ENCODE data around the gene BAZ2A.
"Not testable (repeated sequence)": the region's sequence is repeated elsewhere in the genome, so short reads cannot be mapped to it uniquely, and the experiment has no call there.

The BAZ2A gene

DNA sequence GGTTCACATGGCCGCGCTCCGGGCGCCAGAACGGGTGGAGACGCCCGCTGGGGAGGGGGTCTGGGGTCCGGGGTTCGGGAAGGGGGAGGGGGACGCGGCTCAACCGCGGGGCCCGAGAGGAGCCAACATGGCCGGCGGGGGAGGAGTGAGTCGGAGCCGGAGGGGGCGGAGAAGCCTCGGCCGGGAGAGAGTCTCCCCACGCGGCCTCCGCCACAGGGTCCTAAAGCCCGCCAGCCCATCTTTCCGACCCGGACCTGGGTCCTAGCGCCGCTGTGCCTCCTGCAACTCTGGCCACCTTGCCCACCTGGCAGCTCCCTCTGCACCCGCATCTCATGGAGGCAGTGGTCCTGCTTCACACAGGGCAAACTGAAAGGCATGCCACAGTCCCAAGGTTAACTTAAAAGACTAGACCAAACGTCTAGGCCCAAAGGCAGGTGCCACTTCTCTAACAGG, at the start of gene BAZ2A:
TSS of gene BAZ2A (minus strand) at position 147 of the 453 bp plus-strand sequence. CDS start 12,796 bp downstream, outside the sequence.
- no peak for DNase-seq

DNA sequence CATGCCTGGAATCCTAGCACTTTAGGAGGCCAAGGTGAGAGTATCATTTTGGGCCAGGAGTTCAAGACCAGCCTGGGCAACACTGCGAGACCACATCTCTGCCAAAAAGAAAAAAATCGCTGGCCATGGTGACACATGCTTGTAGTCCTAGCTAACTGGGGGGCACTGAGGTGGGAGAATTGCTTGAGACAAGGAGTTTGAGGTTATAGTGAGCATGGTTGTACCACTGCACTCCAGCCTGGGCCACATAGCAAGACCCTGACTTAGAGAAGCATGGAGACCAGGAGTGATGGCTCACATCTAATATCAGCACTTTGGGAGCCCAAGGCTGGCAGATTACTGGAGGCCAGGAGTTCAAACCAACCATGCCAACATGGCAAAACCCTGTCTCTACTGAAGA, 48.7 kb upstream of the BAZ2A start:
- no peak for DNase-seq

DNA sequence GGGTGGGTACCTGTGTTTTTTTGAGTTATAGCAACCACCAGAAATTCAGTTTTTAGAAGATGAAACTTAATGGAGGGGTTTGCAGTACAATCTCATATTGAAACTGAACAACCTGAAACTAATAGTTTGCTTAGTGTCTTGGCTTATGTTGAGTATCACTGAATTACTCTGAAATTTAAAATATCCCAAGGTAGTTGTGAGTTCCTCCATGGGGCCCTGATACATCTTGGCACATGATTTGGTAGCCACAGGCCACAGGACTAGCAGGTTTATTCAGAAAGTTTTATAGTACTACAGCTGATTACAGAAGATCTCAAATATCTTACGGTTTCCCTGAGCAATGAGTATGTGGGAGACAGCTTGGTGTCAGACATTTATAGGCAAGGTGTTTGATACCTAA, 47.6 kb upstream of the BAZ2A start:
- no peak for DNase-seq

DNA sequence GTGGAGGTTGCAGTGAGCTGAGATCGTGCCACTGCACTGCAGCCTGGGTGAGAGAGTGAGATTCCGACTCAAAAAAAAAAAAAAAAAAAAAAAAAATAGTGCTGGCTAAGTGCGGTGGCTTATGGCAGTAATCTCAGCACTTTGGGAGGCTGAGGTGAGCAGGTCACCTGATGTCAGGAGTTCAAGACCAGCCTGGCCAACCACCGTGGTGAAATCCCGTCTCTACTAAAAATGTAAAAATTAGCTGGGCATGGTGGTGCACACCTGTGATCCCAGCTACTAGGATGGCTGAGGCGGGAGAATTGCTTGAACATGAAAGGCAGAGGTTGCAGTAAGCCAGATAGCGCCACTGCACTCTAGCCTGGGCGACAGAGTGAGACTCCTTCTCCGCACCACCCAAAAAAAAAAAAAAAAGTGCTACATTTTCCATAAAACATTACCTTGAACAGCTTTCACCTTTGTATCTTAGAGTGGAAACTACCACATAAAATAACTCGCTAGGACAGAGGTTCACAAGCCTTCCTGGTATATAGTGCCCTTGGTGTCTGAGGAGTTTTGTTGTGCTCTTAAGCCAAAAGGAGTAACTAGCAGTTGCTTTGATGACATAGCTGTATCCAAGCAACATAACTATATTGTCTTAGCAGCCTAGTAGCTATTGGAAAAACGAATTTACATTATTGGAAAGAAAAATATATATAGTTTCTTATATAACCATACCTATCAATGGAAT, 46.9 kb upstream of the BAZ2A start:
- no peak for DNase-seq

DNA sequence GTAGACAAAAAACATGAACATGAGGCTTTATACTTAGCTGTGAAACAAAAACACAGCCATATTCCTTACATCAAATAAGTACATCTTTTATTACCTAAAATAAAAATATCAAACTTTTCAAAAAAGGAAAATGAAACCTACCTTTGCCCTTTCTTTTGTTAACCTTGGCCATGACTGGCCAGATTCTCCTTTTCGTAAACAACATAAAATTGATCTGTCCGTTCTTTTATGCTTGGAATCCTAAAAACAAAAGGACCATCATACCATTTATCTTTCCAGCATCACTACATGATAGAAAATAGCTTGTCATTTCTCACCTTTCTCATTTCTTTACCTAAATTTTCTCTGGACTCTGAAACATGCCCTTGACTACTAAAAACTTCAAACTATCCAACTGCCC, 41.5 kb upstream of the BAZ2A start:
- DNase-seq = no peak

DNA sequence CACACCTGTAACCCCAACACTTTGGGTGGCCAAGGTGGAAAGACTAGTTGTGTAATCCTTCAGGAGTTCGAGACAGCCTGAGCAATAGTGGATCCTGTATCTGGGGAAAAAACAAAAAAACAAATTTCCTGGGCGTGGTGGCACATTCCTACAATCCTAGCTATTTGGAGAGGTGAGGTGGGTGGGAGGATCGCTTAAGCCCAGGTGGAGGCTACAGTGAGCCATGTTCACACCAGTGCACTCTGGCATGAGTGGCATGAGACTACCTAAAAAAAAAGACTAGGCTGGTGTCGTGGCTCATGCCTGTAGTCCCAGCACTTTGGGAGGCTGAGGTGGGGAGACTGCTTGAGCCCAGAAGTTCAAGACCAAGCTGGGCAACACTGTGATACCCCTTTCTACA, 40.7 kb upstream of the BAZ2A start:
- DNase-seq = no peak

DNA sequence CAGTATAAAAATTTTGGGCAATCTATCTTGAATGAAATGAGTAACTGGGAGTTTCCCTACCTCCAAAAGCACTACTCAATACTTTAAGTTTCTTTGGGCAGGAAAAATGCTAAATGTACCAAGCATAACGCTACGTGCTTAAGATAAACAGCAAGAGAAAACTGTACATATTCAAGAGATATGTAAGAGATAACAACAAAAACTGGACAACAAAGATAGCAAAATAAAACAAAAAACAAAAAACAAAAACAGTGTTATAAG, 38.0 kb upstream of the BAZ2A start:
- no peak for DNase-seq

DNA sequence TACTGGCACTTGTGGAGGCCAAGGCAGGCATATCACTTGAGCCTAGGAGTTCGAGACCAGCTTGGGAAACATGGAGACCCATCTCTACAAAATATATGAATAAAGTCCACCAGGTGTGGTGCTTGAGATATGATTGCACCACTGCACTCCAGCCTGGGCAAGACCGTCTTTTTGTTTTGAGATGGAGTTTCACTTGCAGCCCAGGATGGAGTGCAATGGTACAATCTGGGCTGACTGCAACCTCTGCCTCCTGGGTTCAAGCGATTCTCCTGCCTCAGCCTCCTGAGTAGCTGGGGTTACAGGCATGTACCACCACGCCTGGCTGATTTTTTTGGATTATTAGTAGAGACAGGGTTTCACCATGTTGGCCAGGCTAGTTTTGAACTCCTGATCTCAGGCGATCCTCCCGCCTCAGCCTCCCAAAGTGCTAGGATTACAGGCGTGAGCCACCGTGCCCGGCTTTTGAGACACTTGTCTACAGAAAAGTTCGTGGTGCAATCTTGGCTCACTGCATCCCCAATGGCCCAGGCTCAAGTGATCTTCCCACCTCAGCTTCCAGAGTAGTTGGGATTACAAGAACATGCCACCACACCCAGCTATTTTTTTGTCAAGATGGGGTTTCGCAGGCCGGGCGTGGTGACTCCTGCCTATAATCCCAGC, 32.0 kb upstream of the BAZ2A start:
- DNase-seq = no peak

DNA sequence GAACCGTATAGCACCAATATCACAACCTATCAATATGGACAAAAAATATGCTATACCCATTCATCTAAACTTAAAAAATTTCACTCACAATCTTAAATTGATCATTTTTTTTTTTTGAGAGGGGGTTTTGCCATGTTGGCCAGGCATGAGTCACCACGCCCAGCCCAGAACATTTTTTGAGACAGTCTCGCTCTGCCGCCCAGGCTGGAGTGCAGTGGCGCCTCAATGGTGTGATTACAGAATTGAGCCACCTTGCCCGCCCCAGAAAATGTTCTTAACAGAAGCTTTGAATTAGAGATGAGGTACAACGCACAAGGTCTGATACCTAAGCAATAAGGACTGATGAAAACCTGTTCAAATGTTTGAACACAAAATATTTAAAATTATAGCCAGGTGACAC, 31.4 kb upstream of the BAZ2A start:
- DNase-seq = no peak

DNA sequence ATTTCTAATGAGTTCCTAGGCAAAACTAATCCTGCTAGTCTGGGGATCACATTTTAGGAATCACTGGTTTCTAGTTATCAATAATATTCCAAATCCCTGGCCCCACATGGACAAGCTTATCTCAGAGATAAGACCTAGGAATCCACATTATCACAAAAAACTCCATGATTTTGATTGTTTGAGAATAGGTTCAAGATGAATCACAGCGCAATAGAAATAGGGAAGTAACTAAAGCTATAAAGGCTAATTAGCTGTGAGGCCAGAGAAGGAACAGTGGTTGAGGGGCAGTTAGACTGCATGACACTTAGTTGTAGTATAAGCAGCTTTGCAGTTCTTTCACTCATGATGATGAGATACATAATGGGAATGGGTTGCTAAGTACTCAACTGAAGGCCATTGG, 28.8 kb upstream of the BAZ2A start:
- DNase-seq = no peak

DNA sequence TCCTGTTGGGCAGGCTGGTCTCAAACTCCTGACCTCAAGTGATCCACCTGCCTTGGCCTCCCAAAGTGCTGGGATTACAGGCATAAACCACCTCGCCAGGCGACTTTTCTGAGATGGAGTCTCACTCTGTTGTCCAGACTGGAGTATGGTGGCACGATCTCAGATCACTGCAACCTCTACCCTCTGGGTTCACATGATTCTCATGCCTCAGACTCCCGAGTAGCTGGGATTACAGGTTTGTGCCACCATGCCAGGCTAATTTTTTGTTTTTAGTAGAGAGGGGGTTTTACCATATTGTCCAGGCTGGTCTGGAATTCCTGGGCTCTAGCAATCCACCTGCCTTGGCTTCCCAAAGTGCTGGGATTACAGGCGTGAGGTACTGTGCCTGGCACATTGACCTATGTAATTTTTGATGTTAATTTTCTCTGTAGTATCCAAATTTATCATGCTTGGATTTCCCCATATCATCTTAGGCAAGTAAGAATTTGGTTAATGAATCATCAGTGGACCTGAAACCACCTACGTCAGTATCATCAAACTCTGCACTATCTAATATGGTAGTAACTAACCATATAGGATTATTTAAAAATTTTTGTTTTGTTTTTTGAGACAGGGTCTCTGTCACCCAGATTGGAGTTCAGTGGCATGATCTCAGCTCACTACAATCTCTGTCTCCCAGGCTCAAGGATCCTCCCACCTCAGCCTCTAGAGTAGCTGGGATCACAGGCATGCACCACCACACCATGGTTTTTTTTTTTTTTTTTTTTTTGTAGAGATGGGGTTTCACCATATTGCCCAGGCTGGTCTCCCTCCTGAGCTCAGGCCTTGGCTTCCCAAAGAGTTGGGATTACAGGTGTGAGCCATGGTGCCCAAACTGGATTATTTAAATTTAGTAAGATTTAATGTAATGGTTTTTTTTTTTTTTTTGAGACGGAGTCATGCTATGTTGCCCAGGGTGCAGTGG, 27.6 kb upstream of the BAZ2A start:
- no peak for DNase-seq

DNA sequence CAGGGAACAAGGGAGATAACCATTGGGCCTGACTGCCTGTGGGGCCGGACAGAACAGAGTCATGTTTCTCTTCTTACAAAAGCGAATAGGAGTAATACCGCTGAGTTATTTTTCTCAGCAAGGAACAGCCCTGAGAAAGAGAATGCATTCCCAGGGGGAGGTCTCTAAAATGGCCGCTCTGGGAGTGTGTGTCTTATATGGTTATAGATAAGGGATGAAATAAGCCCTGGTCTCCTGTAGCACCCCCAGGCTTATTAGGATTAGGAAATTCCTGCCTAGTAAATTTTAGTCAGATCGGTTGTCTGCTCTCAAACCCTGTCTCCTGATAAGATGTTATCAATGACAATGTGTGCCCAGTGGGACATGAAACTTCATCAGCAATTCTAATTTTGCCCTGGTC, 23.7 kb upstream of the BAZ2A start:
- DNase-seq = not testable (repeated sequence)

DNA sequence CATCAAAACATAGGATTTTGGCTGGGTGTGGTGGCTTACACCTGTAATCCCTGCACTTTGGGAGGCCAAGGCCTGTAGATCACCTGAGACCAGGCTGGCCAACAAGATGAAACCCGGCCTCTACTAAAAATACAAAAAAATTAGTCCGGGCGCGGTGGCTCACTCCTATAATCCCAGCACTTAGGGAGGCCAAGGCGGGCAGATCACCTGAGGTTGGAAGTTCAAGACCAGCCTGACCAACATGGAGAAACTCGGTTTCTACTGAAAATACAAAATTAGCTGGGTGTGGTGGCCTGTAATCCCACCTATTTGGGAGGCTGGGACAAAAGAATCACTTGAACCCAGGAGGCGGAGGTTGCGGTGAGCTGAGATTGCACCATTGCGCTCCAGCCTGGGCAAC, 17.9 kb upstream of the BAZ2A start:
- DNase-seq = not testable (repeated sequence)

DNA sequence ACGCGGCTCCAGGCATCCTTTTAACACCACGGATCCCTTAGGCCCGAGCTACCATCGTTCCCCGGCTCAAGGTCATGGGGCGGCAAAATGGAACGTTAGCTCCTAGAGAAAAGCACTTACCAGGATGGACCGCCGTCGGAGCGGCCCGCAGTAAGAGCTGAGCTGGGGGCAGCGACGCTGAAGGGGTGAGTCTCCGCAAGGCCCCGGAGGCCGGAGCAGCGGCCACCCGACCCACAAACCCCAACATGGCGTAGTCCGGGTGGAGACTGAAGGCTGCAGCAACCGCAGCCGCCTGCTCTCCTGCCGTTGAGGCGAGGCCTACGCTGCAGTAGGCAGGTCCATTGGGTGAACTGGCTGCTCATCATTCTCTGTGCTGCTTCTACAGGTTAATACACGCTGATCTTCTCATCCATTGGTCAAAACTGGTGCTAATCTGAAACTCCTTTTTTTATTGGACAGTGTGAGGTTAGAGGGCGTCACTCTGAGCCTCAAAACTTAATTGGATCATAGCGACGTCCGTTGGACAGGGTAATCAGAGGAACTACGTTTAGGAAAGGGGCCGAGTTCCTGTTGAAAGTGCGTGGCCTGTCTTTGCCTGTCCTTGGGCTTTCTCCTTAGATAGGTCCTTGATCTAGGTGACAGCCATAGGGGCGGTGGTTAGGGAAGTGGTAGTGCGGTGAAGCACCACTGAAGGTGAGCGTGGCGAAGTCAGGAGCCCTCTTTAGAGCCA, 15.8 kb upstream of the BAZ2A start, which contains the start of gene ATP5F1B:
TSS of gene ATP5F1B (minus strand) at position 268 of the 730 bp plus-strand sequence. CDS start at position 247, 21 bp downstream.
- peak; percentile 98 for DNase-seq

DNA sequence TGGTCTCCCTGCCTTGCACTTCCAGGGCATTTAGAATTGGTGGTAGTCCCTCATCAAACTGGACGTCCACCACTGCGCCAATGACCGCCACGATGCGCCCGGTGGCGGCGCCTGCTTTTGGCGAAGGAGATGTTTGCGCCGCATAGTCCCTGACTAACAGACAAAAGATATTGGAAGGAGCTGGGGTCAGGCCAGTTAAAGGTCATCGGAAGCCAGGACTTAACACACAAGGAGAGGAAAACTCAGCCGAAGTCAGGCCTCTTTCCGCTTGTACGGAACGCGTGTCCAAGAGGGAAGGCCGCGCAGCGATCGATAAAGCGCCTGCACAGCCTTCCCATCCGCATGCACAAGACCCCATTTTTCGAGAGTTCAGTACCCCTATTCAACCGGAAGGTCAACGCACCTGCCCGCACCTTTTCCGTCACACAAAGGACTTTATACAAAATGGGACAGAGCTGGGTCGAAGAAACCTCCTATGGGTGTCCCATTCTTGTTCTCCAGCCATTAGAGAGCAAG, 15.1 kb upstream of the BAZ2A start:
- DNase-seq = no peak

DNA sequence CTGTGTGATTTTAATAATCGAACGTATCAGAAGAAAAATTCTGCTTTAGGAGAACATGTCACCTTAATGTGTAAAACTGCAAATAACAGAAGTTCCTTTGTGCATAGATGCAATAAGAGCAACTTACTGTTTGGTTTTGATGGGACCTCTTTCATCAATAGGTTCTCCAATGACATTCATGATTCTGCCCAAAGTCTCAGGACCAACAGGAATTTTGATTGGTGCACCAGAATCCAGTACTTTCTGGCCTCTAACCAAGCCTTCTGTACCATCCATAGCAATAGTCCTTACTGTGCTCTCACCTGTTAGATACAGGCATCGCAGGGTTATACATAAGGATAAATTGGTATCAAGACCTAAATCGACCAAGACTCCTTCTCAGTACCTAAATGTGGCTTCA, 14.5 kb upstream of the BAZ2A start:
- no peak for DNase-seq

DNA sequence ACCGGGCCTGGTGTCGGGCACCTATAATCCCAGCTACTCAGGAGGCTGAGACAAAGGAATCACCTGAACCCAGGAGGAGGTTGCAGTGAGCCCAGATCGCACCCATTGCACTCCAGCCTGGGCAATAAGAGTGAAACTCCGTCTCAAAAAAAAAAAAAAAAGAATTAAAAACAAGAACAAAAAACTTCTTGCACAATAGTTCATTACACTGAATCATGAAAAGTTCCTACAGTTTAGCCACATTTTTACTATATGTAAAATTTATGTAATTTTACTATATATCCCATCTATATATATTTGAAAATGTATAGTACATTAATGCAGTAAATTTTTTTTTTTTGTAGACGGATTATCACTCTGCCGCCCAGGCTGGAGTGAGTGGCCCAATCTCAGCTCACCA, 11.1 kb upstream of the BAZ2A start:
- DNase-seq = no peak

DNA sequence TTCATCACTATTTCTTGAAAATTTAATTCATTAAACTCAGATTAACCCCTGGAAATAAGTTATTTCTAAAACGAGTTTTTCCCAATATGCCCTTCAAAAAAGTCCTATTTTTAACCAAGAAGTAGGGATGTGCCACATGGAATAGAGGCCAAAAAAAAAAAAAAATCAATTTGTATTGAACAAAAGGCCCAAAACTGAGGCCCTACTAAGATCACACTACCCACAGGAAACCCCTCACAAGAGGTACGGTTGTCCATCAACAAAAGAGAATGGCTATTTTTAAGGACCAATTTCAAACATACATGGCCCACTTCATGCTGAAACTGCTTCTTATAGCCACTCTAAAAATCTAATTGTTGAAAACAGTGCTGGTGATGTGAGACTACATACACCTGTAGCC, 7.5 kb upstream of the BAZ2A start:
- DNase-seq = no peak

DNA sequence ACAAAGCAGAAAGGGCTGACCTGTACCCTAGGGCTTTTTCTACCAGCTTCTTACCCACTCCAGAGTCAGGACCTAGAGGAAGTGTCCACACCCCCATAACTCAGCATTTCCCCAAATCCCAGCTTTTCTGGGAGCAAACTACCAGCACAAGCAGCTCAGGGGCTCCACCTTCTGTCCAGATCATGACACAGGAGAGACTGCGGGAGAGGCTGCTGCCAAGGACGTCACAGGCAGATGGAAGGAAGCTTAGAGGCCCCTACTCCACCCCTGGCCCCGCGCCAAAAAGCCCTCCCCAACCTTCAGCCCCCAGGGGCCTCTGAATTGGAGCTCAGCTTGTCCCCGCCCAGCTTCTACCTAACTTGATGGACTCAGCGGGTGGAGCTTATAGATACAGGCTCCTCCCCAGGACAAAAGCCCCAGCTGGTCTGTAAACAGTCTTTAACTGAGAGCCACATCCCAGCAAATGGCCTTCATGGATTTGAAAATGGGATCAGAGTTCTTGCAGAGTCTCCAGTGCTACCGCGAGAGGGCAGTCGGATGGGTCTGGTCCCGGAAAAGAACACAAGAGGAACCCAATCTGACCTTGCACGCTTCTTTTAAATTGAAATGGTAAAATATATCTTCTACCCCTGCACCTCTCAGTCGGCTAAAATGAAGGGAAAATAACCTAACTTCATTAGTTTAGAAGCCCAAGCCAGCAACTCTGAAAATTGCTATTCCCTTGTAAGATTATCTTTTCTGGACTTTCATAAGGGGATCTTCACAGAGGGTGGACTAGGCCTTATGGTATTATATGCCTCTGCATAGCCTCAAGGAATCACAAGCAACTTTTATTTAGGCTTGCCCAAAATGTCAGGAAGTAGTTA, 6.8 kb upstream of the BAZ2A start:
- peak; percentile 95 for DNase-seq

DNA sequence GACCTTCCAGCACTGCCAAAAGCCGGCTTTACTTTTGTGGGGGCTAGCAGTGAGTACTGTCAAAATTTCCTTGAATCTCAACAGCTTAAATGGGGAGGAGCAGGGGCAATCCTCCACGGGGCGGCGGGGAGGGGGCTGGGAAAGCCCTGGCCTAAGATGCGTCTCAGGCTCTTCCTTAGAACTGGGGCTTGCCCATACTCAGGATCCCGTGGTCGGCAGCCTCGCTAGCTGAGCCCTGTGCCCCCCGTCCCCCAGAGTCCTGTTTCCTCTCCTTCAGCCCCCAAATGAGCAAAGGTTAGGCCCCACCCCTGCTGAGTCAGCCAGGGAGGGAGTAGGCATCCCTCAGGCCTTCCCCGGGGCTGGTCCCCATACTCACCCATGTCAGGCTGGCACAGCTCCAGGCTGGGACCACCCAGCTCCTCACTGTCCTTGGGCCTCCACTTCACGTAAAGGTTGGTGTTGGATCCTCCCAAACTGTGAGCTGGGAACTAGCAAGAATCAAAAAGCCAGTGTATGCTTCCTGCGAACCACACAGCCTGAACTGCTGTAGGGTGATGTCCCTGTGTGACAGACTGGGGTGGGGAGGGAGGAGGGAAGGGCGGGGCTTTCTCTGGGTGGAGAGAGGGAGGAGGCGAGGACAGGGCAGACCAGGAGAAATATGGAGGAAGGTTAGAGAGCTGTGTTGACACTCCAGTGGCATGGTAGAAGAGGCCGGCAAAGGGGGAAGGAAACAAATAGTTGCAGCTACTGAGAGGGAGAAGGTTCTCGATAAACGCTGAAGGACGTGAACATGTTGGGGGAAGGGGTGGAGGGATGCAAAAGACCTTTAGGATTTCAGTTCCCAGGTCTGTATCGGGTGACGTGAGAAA, 5.9 kb upstream of the BAZ2A start:
- DNase-seq = no peak

All from NCI-H524 treated with DMSO at 0.1 percent for 48 hours (cell line).